Measurements from ENCODE around the gene TRPC4AP. TPM values are rescaled to one million over a fixed set of nuclear protein-coding genes. Genes with fewer than 3 reads are reported as not detected.
A peak's percentile ranks its signal among the peaks of the same experiment; 100 is the strongest.

The TRPC4AP gene
- total and polyA plus RNA-seq, 2 of the 8 experiments (the other 6 are each of a cell fraction or from before 2014, with no cell fraction given) = 73.1 to 74.8 TPM

- Histone ChIP-seq H4K8ac (ENCODE audit: extremely low read depth, insufficient read depth, low read length) (no peak overlapping the region), H2AFZ (ENCODE audit: low read length) (no peak overlapping the region), H4K20me1 (replicated peaks in 1 of 2; ENCODE audit: control insufficient read depth in 1 of 2, insufficient read depth in 2 of 2, low read length in 2 of 2) (no peaks in the 10 kb centered on the region), H3K4me2 (ENCODE audit: insufficient read depth in 1 of 2, low read depth in 2 of 2, low read length in 2 of 2) (no peak overlapping the region), H3K23me2 (ENCODE audit: low read depth, low read length) (peaks cover 4% of the 10 kb centered on the region; the same call in 1 of the 2 replicates), H4K91ac (replicated peaks; ENCODE audit: insufficient read length, low read length) (peak overlapping the region; percentile 34), H3K18ac (ENCODE audit: extremely low read depth, low read length) (no peak overlapping the region; the same call in 1 of the 2 replicates), H2BK20ac (ENCODE audit: low read length) (peak overlapping the region; percentile 64; the same call in 1 of the 2 replicates), H4K5ac (ENCODE audit: insufficient read length, low read depth, low read length) (no peak overlapping the region), H2BK120ac (replicated peaks; ENCODE audit: low read depth, low read length) (no peak overlapping the region), H3K79me1 (ENCODE audit: low read depth, low read length) (no peaks in the 10 kb centered on the region), H3K9ac (replicated peaks in 1 of 4; ENCODE audit: extremely low read depth in 1 of 4, low read depth in 3 of 4, low read length in 3 of 4) (no peak overlapping the region), H3K9me3 (ENCODE audit: insufficient read depth in 2 of 2, low read depth in 1 of 2, low read length in 1 of 2) (no peaks in the 10 kb centered on the region), H2BK5ac (ENCODE audit: low read depth, low read length) (0 out of 2 replicates have a peak overlapping the region, but pooled peaks have one; percentile 9), H3K27me3 (replicated peaks in 1 of 4; ENCODE audit: control insufficient read depth in 3 of 4, extremely low read depth in 1 of 4, insufficient read depth in 3 of 4, low read length in 3 of 4) (peaks cover 0 to 11% (median 4%) of the 10 kb centered on the region in 4 experiments; a peak in 3 of 7 replicates), H2BK12ac (ENCODE audit: low read depth, low read length) (no peak overlapping the region; the same call in 1 of the 2 replicates), H2BK15ac (ENCODE audit: low read length) (no peak overlapping the region; the same call in 1 of the 2 replicates), H3K23ac (ENCODE audit: insufficient read length) (no peak overlapping the region), H3K4me1 (replicated peaks in 1 of 4; ENCODE audit: control insufficient read depth in 3 of 4, insufficient read depth in 4 of 4, low read length in 3 of 4) (peaks cover 0 to 35% (median 20%) of the 10 kb centered on the region in 4 experiments; a peak in 6 of 7 replicates), H3K56ac (replicated peaks; ENCODE audit: insufficient read length, low read depth, low read length) (no peak overlapping the region), H3K4ac (replicated peaks; ENCODE audit: insufficient read length, low read depth, low read length) (no peak overlapping the region), H3K27ac (ENCODE audit: low read depth, low read length) (no peak overlapping the region), H3K4me3 (ENCODE audit: extremely low read depth in 1 of 4, insufficient read depth in 2 of 4, low read depth in 3 of 4, low read length in 4 of 4) (no peak overlapping the region), H2AK5ac (ENCODE audit: low read depth, low read length) (no peak overlapping the region), H3K79me2 (ENCODE audit: control insufficient read depth in 1 of 2, insufficient read depth in 2 of 2, low read length in 2 of 2) (no peaks in the 10 kb centered on the region), H3K36me3 (ENCODE audit: control insufficient read depth in 2 of 4, insufficient read depth in 4 of 4, low read length in 3 of 4) (no peaks in the 10 kb centered on the region), H3K14ac (ENCODE audit: insufficient read length) (no peak overlapping the region)
- peak; percentile 71 to 95 for DNase-seq (ENCODE audit: low read depth in 1 of 2, low spot score in 2 of 2)
- FAIRE-seq = no peak
- CTCF ChIA-PET (ENCODE audit: partially characterized antibody) = interaction anchor here (0.6 to 1.9 kb wide), 8 partner anchors 11 to 945 kb away, joined by 3 to 8 read pairs (median 3); no protein-coding TSS in a partner anchor
- 82% methylated on average over 22 of the region's 42 CpGs; no CpG with 5 or more reads in 1 of the 2 experiments for WGBS, 2 experiments (ENCODE audit: extremely low coverage in 1 of 2, insufficient coverage in 1 of 2, insufficient read length in 1 of 2, insufficient replicate concordance in 2 of 2, low coverage in 1 of 2, low lambda C conversion rate in 2 of 2, missing lambda C conversion rate in 1 of 2)
- TF ChIP-seq TAF1 (IDR thresholded peaks at IDR 0.05; ENCODE audit: low read depth, low read length) = 0 out of 2 replicates have a peak, but pooled peaks have one; percentile 8
- no peak for TF ChIP-seq EZH2 (IDR thresholded peaks at IDR 0.05; ENCODE audit: low read depth, low read length, severe bottlenecking)
- TF ChIP-seq SP1 (IDR thresholded peaks at IDR 0.05; ENCODE audit: low read depth, low read length) = 0 out of 2 replicates have a peak, but pooled peaks have one; percentile 20
- POLR2A ChIA-PET (ENCODE audit: partially characterized antibody) = interaction anchor here (1.1 to 2.3 kb wide), 4 partner anchors 10 to 27 kb away, joined by 3 to 9 read pairs (median 6); no protein-coding TSS in a partner anchor
These were observed 113.0 kb downstream of the TRPC4AP start for GRCh38 chr20:34979366-34980153.

All from H1 (cell line).